Skeletal muscle tissue (tissue), 4 donors: ENCODE data around the gene DPYD. TPM values are rescaled to one million over a fixed set of nuclear protein-coding genes. Genes with fewer than 3 reads are reported as not detected.

Source experiments
- H3K27ac ChIP-seq: one replicate; pipeline ENCODE4 v1.7.0; 2013; ENCODE audit warnings: mild to moderate bottlenecking, low read depth, low read length, inconsistent platforms
- H3K27me3 ChIP-seq, 3 donors: one replicate each; pipeline ENCODE4 v1.7.0; 2013; ENCODE audit warnings: low read length in 3 of 3; ENCODE audit not compliant: control insufficient read depth in 3 of 3, insufficient read depth in 3 of 3
- H3K36me3 ChIP-seq, 3 donors: one replicate each; pipeline ENCODE4 v1.7.0; 2013; ENCODE audit warnings: low read length in 3 of 3; ENCODE audit not compliant: control insufficient read depth in 3 of 3, insufficient read depth in 3 of 3
- H3K4me1 ChIP-seq, 3 donors: one replicate each; pipeline ENCODE4 v1.7.0; 2013; ENCODE audit warnings: low read length in 3 of 3, mild to moderate bottlenecking in 3 of 3; ENCODE audit not compliant: control insufficient read depth in 3 of 3, insufficient read depth in 3 of 3
- H3K4me3 ChIP-seq, 3 donors: one replicate each; pipeline ENCODE4 v1.7.0; 2013; ENCODE audit warnings: low read length in 3 of 3
- H3K9ac ChIP-seq, 3 donors: one replicate each; pipeline ENCODE4 v1.7.0; 2013; ENCODE audit warnings: low read length in 3 of 3, mild to moderate bottlenecking in 3 of 3, moderate library complexity in 2 of 3, low read depth in 1 of 3
- H3K9me3 ChIP-seq, 3 donors: one replicate each; pipeline ENCODE4 v1.7.0; 2013; ENCODE audit warnings: low read length in 3 of 3; ENCODE audit not compliant: control insufficient read depth in 3 of 3
- total RNA-seq: library from RNA; depleted of rRNA; stranded (reverse); fragments of >200 nt; gene quantifications from one replicate; pipeline ENCODE4 v1.2.3, GENCODE V29; 2014
- donor health status: Osteomylitis.

The DPYD gene
- total RNA-seq, 1 donor from 2014 or later = 18.8 TPM

GRCh38 chr1:97042551-97042950 lies 878.3 kb downstream of the DPYD start:
- no peaks in the 10 kb centered on the region for H3K36me3 ChIP-seq
- peaks cover 0 to 9% (median 0%) of the 10 kb centered on the region in 3 donors for H3K9me3 ChIP-seq
- H3K27me3 ChIP-seq = no peaks in the 10 kb centered on the region
- no peak overlapping the region for H3K27ac ChIP-seq
- no peak overlapping the region for H3K4me3 ChIP-seq
- H3K4me1 ChIP-seq = no peaks in the 10 kb centered on the region
- no peak overlapping the region for H3K9ac ChIP-seq

- no peak overlapping the region for H3K27ac ChIP-seq
- no peaks in the 10 kb centered on the region for H3K4me1 ChIP-seq
- no peak overlapping the region for H3K4me3 ChIP-seq
- peaks cover 0 to 9% (median 0%) of the 10 kb centered on the region in 3 donors for H3K9me3 ChIP-seq
- H3K27me3 ChIP-seq = no peaks in the 10 kb centered on the region
- no peak overlapping the region for H3K9ac ChIP-seq
- no peaks in the 10 kb centered on the region for H3K36me3 ChIP-seq
These were observed 879.8 kb downstream of the DPYD start for GRCh38 chr1:97041026-97041425.

GRCh38 chr1:97038410-97038809 lies 882.4 kb downstream of the DPYD start:
- H3K4me3 ChIP-seq = no peak overlapping the region
- no peaks in the 10 kb centered on the region for H3K4me1 ChIP-seq
- H3K9ac ChIP-seq = no peak overlapping the region
- H3K9me3 ChIP-seq = peaks cover 0 to 8% (median 0%) of the 10 kb centered on the region in 3 donors
- no peak overlapping the region for H3K27ac ChIP-seq
- no peaks in the 10 kb centered on the region for H3K36me3 ChIP-seq
- no peaks in the 10 kb centered on the region for H3K27me3 ChIP-seq

- H3K4me1 ChIP-seq = no peaks in the 10 kb centered on the region
- H3K27ac ChIP-seq = no peak overlapping the region
- H3K4me3 ChIP-seq = no peak overlapping the region
- H3K36me3 ChIP-seq = no peaks in the 10 kb centered on the region
- H3K9ac ChIP-seq = no peak overlapping the region
- H3K9me3 ChIP-seq = peaks cover 0 to 7% (median 2%) of the 10 kb centered on the region in 3 donors
- no peaks in the 10 kb centered on the region for H3K27me3 ChIP-seq
These were observed 886.2 kb downstream of the DPYD start for GRCh38 chr1:97034651-97035050.

GRCh38 chr1:97033949-97034348 lies 886.9 kb downstream of the DPYD start:
- H3K27me3 ChIP-seq = no peaks in the 10 kb centered on the region
- H3K4me3 ChIP-seq = no peak overlapping the region
- H3K27ac ChIP-seq = no peak overlapping the region
- H3K9me3 ChIP-seq = peaks cover 0 to 7% (median 2%) of the 10 kb centered on the region in 3 donors
- H3K36me3 ChIP-seq = no peaks in the 10 kb centered on the region
- H3K9ac ChIP-seq = no peak overlapping the region
- H3K4me1 ChIP-seq = no peaks in the 10 kb centered on the region
